Endothelial cell of umbilical vein (primary cell): ENCODE results near the gene GRM4. TPM values are rescaled to one million over a fixed set of nuclear protein-coding genes. Genes with fewer than 3 reads are reported as not detected.

Experiments
- BruUV-seq: library from RNA; stranded (reverse); fragments of 400-500 nt; replicated peaks from 2 replicates; lab custom pipeline; 2021; lab: Mats Ljungman, UMichigan
- CTCF ChIA-PET: fragments of 300-600, 350-600 bp; sonication (Branson Sonifier 250); formaldehyde crosslinking; loops from one replicate; lab custom pipeline; 2021; ENCODE audit warnings: antibody characterized with exemption, inconsistent platforms; lab: Charles Lee
- POLR2A ChIA-PET: fragments of 300-600, 350-600 bp; sonication (Branson Sonifier 250); formaldehyde crosslinking; loops from one replicate; lab custom pipeline; 2021; ENCODE audit warnings: antibody characterized with exemption, inconsistent platforms; lab: Charles Lee
- DNase-seq: peaks from one replicate; pipeline ENCODE4 v3.0.0-alpha.2; 2011; ENCODE audit warnings: low read depth, low spot score
- FAIRE-seq: peaks from 2 replicates; lab custom pipeline; 2011; peaks lifted over from hg19 to GRCh38; lab: Jason Lieb, UNC
- H2AFZ ChIP-seq: 2 replicates; pipeline ENCODE4 v1.6.0; 2012; ENCODE audit warnings: low read depth, low read length, control low read depth, inconsistent platforms
- H3K27ac ChIP-seq: 2 replicates; pipeline ENCODE4 v1.5.1; 2011; ENCODE audit warnings: low read depth, mild to moderate bottlenecking, control low read depth, low read length, moderate library complexity; ENCODE audit not compliant: insufficient read depth
- H3K27me3 ChIP-seq, 2 experiments: 2 replicates each; pipeline versions ENCODE4 v1.6.0 to v1.6.1; 2011; ENCODE audit warnings: low read length in 2 of 2, mixed read lengths in 1 of 2; ENCODE audit not compliant: control insufficient read depth in 2 of 2, insufficient read depth in 2 of 2
- H3K36me3 ChIP-seq, 2 experiments: 2 replicates in 1 of 2; 3 replicates in 1 of 2; pipeline ENCODE4 v1.5.1; 2011; ENCODE audit warnings: low read length in 2 of 2, mild to moderate bottlenecking in 1 of 2, moderate library complexity in 1 of 2; ENCODE audit not compliant: control insufficient read depth in 2 of 2, insufficient read depth in 2 of 2; ENCODE audit errors: extremely low read depth in 1 of 2
- H3K4me1 ChIP-seq: 3 replicates; pipeline ENCODE4 v1.5.1; 2011; ENCODE audit warnings: mild to moderate bottlenecking, low read length; ENCODE audit not compliant: control insufficient read depth, insufficient read depth; ENCODE audit errors: extremely low read depth
- H3K4me2 ChIP-seq: 2 replicates; pipeline ENCODE4 v1.6.1; 2011; ENCODE audit warnings: low read length, control low read depth, mixed read lengths; ENCODE audit not compliant: insufficient read depth
- H3K4me3 ChIP-seq, 3 experiments: fragments of 200-600 bp in 1 of 3; sonication (generic), shearing (Covaris generic) in 1 of 3; replicated peaks in 1 of 3; 2 replicates each; pipeline ENCODE4 v1.5.1; 2011 to 2016; ENCODE audit warnings: control low read depth in 3 of 3, low read length in 3 of 3, mild to moderate bottlenecking in 2 of 3, inconsistent platforms in 1 of 3, low read depth in 1 of 3, moderate library complexity in 1 of 3; ENCODE audit not compliant: insufficient read depth in 1 of 3
- H3K79me2 ChIP-seq: 2 replicates; pipeline ENCODE4 v1.6.0; 2012; ENCODE audit warnings: low read length, inconsistent platforms; ENCODE audit not compliant: control insufficient read depth, insufficient read depth
- H3K9ac ChIP-seq: replicated peaks from 2 replicates; pipeline ENCODE3; 2011; ENCODE audit warnings: low read length, control low read depth; ENCODE audit not compliant: insufficient read depth; ENCODE audit errors: extremely low read depth
- H3K9me1 ChIP-seq: replicated peaks from 3 replicates; pipeline ENCODE4 v1.6.0; 2011; ENCODE audit warnings: mild to moderate bottlenecking, low read length; ENCODE audit not compliant: control insufficient read depth, insufficient read depth; ENCODE audit errors: extremely low read depth
- H3K9me3 ChIP-seq: replicated peaks from 2 replicates; pipeline ENCODE4 v1.5.1; 2012; ENCODE audit warnings: low read length, inconsistent platforms; ENCODE audit not compliant: control insufficient read depth, insufficient read depth
- H4K20me1 ChIP-seq: replicated peaks from 2 replicates; pipeline ENCODE3; 2011; ENCODE audit warnings: mild to moderate bottlenecking, low read length; ENCODE audit not compliant: control insufficient read depth, insufficient read depth; ENCODE audit errors: extremely low read depth
- CTCF ChIP-seq, 2 donors: IDR thresholded peaks; 1 replicate in 1 of 2; 2 replicates in 1 of 2; pipeline ENCODE4 v1.5.1; 2011; ENCODE audit warnings: low read length in 2 of 2, mild to moderate bottlenecking in 2 of 2, moderate library complexity in 2 of 2, control low read depth in 1 of 2, inconsistent platforms in 1 of 2, low read depth in 1 of 2; ENCODE audit not compliant: insufficient read depth in 1 of 2; ENCODE audit errors: extremely low read depth in 1 of 2
- EZH2 ChIP-seq: IDR thresholded peaks from 2 replicates; pipeline ENCODE4 v1.6.1; 2012; ENCODE audit warnings: borderline replicate concordance, low read depth, mild to moderate bottlenecking, moderate library complexity, low read length, inconsistent platforms; ENCODE audit not compliant: severe bottlenecking
- FOS ChIP-seq: IDR thresholded peaks from 2 replicates; pipeline ENCODE4 v1.6.1; 2011; ENCODE audit warnings: mild to moderate bottlenecking, low read length, moderate library complexity, borderline replicate concordance; ENCODE audit not compliant: insufficient read depth
- GATA2 ChIP-seq: IDR thresholded peaks from 2 replicates; pipeline ENCODE4 v1.7.0; 2011; ENCODE audit warnings: low read depth, mild to moderate bottlenecking, moderate library complexity, mixed read lengths, low read length; ENCODE audit not compliant: insufficient read length, insufficient read depth
- JUN ChIP-seq: IDR thresholded peaks from 2 replicates; pipeline ENCODE4 v1.6.1; 2011; ENCODE audit warnings: borderline replicate concordance, low read depth; ENCODE audit not compliant: insufficient read length, insufficient read depth
- MAX ChIP-seq: IDR thresholded peaks from 2 replicates; pipeline ENCODE4 v1.6.1; 2011; ENCODE audit not compliant: insufficient read depth, insufficient read length
- MYC ChIP-seq: IDR thresholded peaks from one replicate; pipeline ENCODE4 v1.6.1; 2011; ENCODE audit warnings: mild to moderate bottlenecking, low read depth, low read length
- POLR2A ChIP-seq: IDR thresholded peaks from 2 replicates; pipeline ENCODE4 v1.6.1; 2012; ENCODE audit warnings: low read depth, mild to moderate bottlenecking, control low read depth, low read length
- POLR2AphosphoS5 ChIP-seq: IDR thresholded peaks from 2 replicates; pipeline ENCODE4 v1.6.1; 2012; ENCODE audit warnings: low read depth, mild to moderate bottlenecking, control low read depth, low read length, moderate library complexity; ENCODE audit not compliant: insufficient read depth
- dilution Hi-C: fragments of 300-500 bp; cut with MboI; formaldehyde crosslinking; loops from one replicate; pipeline ENCODE4 v1.15.0; 2019; ENCODE audit warnings: low sequenced_read_pairs; ENCODE audit not compliant: extremely low pct_ligation_motif_present
- intact Hi-C: fragments of 100-400 bp; cut with micrococcal nuclease; formaldehyde crosslinking; loops from one replicate; pipeline ENCODE4 v1.10.0; 2022
- polyA plus RNA-seq, 4 experiments: library from polyadenylated mRNA; depleted of rRNA in 3 of 4; stranded (reverse) in 3 of 4; unstranded in 1 of 4; fragments of >200 nt; gene quantifications; 2 replicates each; pipeline versions ENCODE4 v1.2.1 to v1.2.3, GENCODE V29; 2011 to 2012; ENCODE audit warnings: missing spikeins in 1 of 4
- total RNA-seq: library from RNA; stranded (reverse); gene quantifications from 2 replicates; pipeline ENCODE4 v1.2.3, GENCODE V29; 2021

The GRM4 gene
- total and polyA plus RNA-seq, 2 donors (not counting 3 experiments of a cell fraction or from before 2014, with no cell fraction given), result 0.03 TPM; not detected in 1

GRCh38 chr6:34059914-34060313 lies 86.0 kb downstream of the GRM4 start:
- Histone ChIP-seq H3K9me1 (no peaks in the 10 kb centered on the region), H4K20me1 (no peaks in the 10 kb centered on the region), H3K9ac (no peak overlapping the region), H3K27ac (no peak overlapping the region), H3K27me3 (no peaks in the 10 kb centered on the region), H3K4me1 (no peaks in the 10 kb centered on the region), H2AFZ (no peak overlapping the region), H3K4me3 (no peak overlapping the region), H3K79me2 (no peaks in the 10 kb centered on the region), H3K9me3 (no peaks in the 10 kb centered on the region), H3K36me3 (no peaks in the 10 kb centered on the region), H3K4me2 (no peak overlapping the region)
- DNase-seq (no peak), FAIRE-seq (no peak)
- intact Hi-C loops, result no loop called here
- dilution Hi-C loops, result no loop called here
- CTCF ChIA-PET, result interaction anchor here (0.9 to 2.1 kb wide), 3 partner anchors 9 to 95 kb away, joined by 3 to 9 read pairs (median 3); no protein-coding TSS in a partner anchor
- POLR2A ChIA-PET, result no interaction called here
- TF ChIP-seq POLR2AphosphoS5, result no peak
- TF ChIP-seq JUN, result no peak
- TF ChIP-seq POLR2A, result no peak
- no peak for TF ChIP-seq MYC
- TF ChIP-seq MAX, result no peak
- TF ChIP-seq GATA2, result no peak
- no peak for TF ChIP-seq CTCF (IDR thresholded peaks at IDR 0.05; ENCODE audit: extremely low read depth in 1 of 2, insufficient read depth in 1 of 2, low read depth in 1 of 2, low read length in 2 of 2)
- TF ChIP-seq EZH2, result no peak
- TF ChIP-seq FOS, result no peak
- no TSS peak for BruUV-seq
